GM19099 (cell line): ENCODE results near the gene DVL2.

Experiments used
- POLR2A ChIP-seq: IDR thresholded peaks from 3 replicates; pipeline ENCODE4 v1.6.1; 2011; ENCODE audit warnings: low read depth; ENCODE audit not compliant: insufficient read length; ENCODE audit errors: extremely low read depth

Gene DVL2

GRCh38 chr17:7184091-7184488 lies 50.2 kb downstream of the DVL2 start:
- TF ChIP-seq POLR2A: no peak

- no peak for TF ChIP-seq POLR2A
Observed at GRCh38 chr17:7183433-7184090, 50.8 kb downstream of the DVL2 start.

DNA sequence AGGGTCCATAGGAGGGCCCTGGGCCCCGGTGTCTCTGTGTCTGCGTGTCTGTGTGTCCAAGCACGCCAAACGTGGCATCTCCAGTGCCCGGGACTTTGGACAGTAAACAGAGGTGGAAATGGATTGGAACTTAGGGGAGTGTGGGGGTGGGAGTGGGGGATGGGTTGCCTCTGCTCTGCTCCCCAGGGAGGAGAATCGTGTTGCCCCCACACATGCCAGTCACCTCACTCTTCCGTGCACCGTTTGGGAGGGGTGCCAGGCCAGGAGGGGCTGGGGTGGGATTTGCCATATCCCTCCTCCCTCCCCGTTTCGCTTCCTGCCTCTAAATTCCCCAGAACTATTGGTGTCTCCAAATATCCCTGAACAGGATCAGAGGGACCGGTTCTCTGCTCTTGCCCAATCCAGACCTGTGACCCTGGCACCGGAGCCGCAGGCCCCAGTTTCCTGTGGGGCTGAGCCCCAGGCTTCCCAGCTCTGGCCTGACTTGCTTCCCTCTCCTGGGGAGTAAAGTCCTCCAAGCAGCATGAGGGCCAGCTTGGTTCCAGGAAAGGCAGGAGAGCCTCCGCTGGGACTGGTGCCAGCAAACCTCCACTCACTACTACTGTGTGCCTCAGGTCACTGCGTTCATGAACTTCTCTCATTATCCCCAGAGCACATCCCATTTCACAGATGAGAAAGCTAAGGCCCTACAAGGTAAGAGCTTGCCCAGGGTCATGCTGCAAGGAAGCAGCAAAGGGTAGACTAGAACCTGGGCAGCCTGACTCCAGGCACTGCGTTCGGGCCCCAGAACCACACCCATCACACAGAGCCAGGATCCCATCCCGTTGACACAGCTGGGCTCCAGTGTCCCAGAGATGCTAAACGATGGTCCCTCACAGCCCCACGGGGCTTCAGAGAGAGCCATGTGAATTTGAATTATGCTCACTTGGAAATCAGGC lies 54.7 kb downstream of the DVL2 start, which contains the start of gene ASGR1:
TSS of gene ASGR1 (minus strand) at position 54 of the 938 bp plus-strand sequence. CDS start 807 bp downstream, outside the sequence.
- TF ChIP-seq POLR2A: no peak

DNA sequence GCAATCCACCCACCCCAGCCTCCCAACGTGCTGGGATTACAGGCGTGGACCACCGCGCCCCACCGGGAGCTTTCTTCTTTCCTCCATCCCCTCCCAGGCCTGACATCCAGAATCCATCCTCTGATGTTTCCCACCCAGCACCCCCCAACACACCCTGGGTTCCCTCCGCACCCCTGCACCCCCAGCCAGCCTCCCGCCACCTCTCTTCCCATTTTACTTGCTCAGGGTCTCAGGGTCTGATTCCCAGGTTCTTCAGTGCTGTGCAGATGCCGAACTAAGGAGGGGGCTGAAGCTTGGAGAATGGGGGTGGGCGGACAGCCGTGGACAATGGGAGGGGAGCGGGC lies 55.4 kb downstream of the DVL2 start:
- no peak for TF ChIP-seq POLR2A

- TF ChIP-seq POLR2A: no peak
Observed at GRCh38 chr17:7177954-7178477, 56.3 kb downstream of the DVL2 start.

- no peak for TF ChIP-seq POLR2A
Observed at GRCh38 chr17:7177191-7177953, 56.9 kb downstream of the DVL2 start.

- TF ChIP-seq POLR2A: no peak
Observed at GRCh38 chr17:7176841-7177190, 57.5 kb downstream of the DVL2 start.

- no peak for TF ChIP-seq POLR2A
Observed at GRCh38 chr17:7176107-7176840, 58.0 kb downstream of the DVL2 start.
